ENCODE data around the gene ETFA. TPM values are rescaled to one million over a fixed set of nuclear protein-coding genes. Genes with fewer than 3 reads are reported as not detected.

ETFA gene
- total RNA-seq, 1 donor from 2014 or later = 81.2 TPM

- Histone ChIP-seq H3K27ac (no peak overlapping the region), H3K4me1 (peaks cover 24% of the 10 kb centered on the region), H3K36me3 (no peaks in the 10 kb centered on the region), H3K27me3 (ENCODE audit: low read depth) (peaks cover 18% of the 10 kb centered on the region), H3K9me3 (no peaks in the 10 kb centered on the region), H3K4me3 (no peak overlapping the region)
- no peak for ATAC-seq
- intact Hi-C loops (cut with DNase I) = no loop called here
- DNase-seq = no peak
- TF ChIP-seq CTCF (IDR thresholded peaks at IDR 0.05) = no peak
These were observed 118.6 kb downstream of the ETFA start for GRCh38 chr15:76192715-76193114.

- H3K9me3 ChIP-seq = no peaks in the 10 kb centered on the region
- H3K36me3 ChIP-seq = no peaks in the 10 kb centered on the region
- DNase-seq (no peak), ATAC-seq (no peak)
- H3K4me3 ChIP-seq = no peak overlapping the region
- intact Hi-C loops (cut with DNase I) = no loop called here
- peaks cover 20% of the 10 kb centered on the region for H3K4me1 ChIP-seq
- H3K27me3 ChIP-seq (ENCODE audit: low read depth) = peaks cover 18% of the 10 kb centered on the region
- no peak overlapping the region for H3K27ac ChIP-seq
- TF ChIP-seq CTCF (IDR thresholded peaks at IDR 0.05) = no peak
These were observed 119.6 kb downstream of the ETFA start for GRCh38 chr15:76191539-76192244.

- peak; percentile 80 for TF ChIP-seq CTCF (IDR thresholded peaks at IDR 0.05)
- H3K27me3 ChIP-seq (ENCODE audit: low read depth) = peaks cover 18% of the 10 kb centered on the region
- intact Hi-C loops (cut with DNase I) = no loop called here
- peak overlapping the region; percentile 18 for H3K4me3 ChIP-seq
- H3K9me3 ChIP-seq = no peaks in the 10 kb centered on the region
- ATAC-seq = peak; percentile 90
- peak; percentile 84 for DNase-seq
- peaks cover 16% of the 10 kb centered on the region for H3K4me1 ChIP-seq
- H3K36me3 ChIP-seq = no peaks in the 10 kb centered on the region
- H3K27ac ChIP-seq = no peak overlapping the region
These were observed 120.3 kb downstream of the ETFA start for GRCh38 chr15:76190751-76191538.

GRCh38 chr15:76190070-76190564 is 121.2 kb downstream of the ETFA start:
- Histone ChIP-seq H3K4me1 (peaks cover 16% of the 10 kb centered on the region), H3K36me3 (no peaks in the 10 kb centered on the region), H3K27me3 (ENCODE audit: low read depth) (peaks cover 18% of the 10 kb centered on the region), H3K9me3 (no peaks in the 10 kb centered on the region), H3K4me3 (no peak overlapping the region), H3K27ac (no peak overlapping the region)
- intact Hi-C loops (cut with DNase I) = no loop called here
- TF ChIP-seq CTCF (IDR thresholded peaks at IDR 0.05) = no peak
- peak in 1 of 2 donors; percentile 15 for ATAC-seq
- DNase-seq = no peak

- peaks cover 18% of the 10 kb centered on the region for H3K27me3 ChIP-seq (ENCODE audit: low read depth)
- peaks cover 16% of the 10 kb centered on the region for H3K4me1 ChIP-seq
- H3K36me3 ChIP-seq = no peaks in the 10 kb centered on the region
- no peak for TF ChIP-seq CTCF (IDR thresholded peaks at IDR 0.05)
- H3K9me3 ChIP-seq = no peaks in the 10 kb centered on the region
- H3K4me3 ChIP-seq = no peak overlapping the region
- no peak overlapping the region for H3K27ac ChIP-seq
- ATAC-seq (no peak), DNase-seq (no peak)
- intact Hi-C loops (cut with DNase I) = no loop called here
These were observed 122.2 kb downstream of the ETFA start for GRCh38 chr15:76189106-76189505.

All from lower lobe of right lung (tissue), 2 donors.